Suprapubic skin (tissue), 3 donors: Measurements from ENCODE around the gene EIF2A.

Source experiments
- CTCF ChIP-seq, 2 donors: fragments of 200-600 bp in 1 of 2; fragments of 450-650 bp in 1 of 2; sonication (generic) in 1 of 2; IDR thresholded peaks; one replicate each; pipeline ENCODE4 v1.5.1; 2016 to 2019; ENCODE audit warnings: antibody characterized with exemption in 2 of 2, mild to moderate bottlenecking in 1 of 2, moderate library complexity in 1 of 2
- EP300 ChIP-seq: sonication (generic); formaldehyde crosslinking; IDR thresholded peaks from one replicate; pipeline ENCODE4 v1.6.1; 2017; ENCODE audit warnings: antibody characterized with exemption
- POLR2A ChIP-seq, 2 donors: fragments of 450-650 bp; IDR thresholded peaks; one replicate each; pipeline ENCODE4 v1.6.1; 2017; ENCODE audit warnings: antibody characterized with exemption in 2 of 2, mild to moderate bottlenecking in 2 of 2, moderate library complexity in 2 of 2

GRCh38 chr3:150588027-150588830 is 41.6 kb downstream of the EIF2A start:
- no peak for TF ChIP-seq POLR2A (IDR thresholded peaks at IDR 0.05)
- TF ChIP-seq CTCF (IDR thresholded peaks at IDR 0.05): no peak
- TF ChIP-seq EP300: no peak
